SU-DHL-6 (cell line): ENCODE data around the gene CD300A.

Source experiments
- CTCF ChIP-seq: fragments of 200-600 bp; sonication (generic); IDR thresholded peaks from one replicate; pipeline ENCODE4 v1.5.1; 2017; ENCODE audit warnings: antibody characterized with exemption, mild to moderate bottlenecking, low read length, moderate library complexity; ENCODE audit not compliant: insufficient read depth, poor library complexity, severe bottlenecking
- EZH2phosphoT487 ChIP-seq: fragments of 200-600 bp; sonication (generic), shearing (Covaris generic); conservative IDR thresholded peaks from 2 replicates; pipeline ENCODE4 v1.6.1; 2018; ENCODE audit warnings: mild to moderate bottlenecking, antibody characterized with exemption, low read length, moderate library complexity, mixed read lengths

DNA sequence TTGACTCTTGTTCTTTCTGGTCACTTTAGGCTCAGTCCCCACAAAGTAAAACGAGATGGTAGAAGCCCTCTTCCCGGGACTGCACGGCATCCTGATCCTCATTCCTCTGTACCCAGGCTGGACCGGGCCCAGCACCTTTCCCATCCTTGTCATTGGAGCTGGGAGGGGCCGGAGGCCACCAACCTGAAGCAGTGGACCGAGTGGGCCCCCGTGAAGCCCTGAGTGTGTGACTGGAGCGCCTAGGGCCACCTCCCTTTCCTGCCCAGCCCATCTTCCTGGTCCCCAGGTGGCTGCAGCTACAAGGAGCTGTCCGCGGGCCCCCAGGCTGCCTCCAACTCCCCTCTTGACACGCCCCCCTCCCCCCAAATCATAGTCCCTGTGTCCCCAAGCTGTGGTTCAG is 17.1 kb upstream of the CD300A start:
- no peak for TF ChIP-seq CTCF
- no peak for TF ChIP-seq EZH2phosphoT487
